Activated T-helper 2 cell treated with anti-CD3 and anti-CD28 coated beads, Interferon-gamma antibody, Interleukin-2, Interleukin-4, amounts not matched to agents 10 μg/mL and 5 μg/mL and 100 μg/mL, durations not matched to agents 14 hours and 24 hours and 36 hours (primary cell): ENCODE results near the gene FXYD6. TPM values are rescaled to one million over a fixed set of nuclear protein-coding genes. Genes with fewer than 3 reads are reported as not detected.
"Not testable (repeated sequence)": the region's sequence is repeated elsewhere in the genome, so short reads cannot be mapped to it uniquely, and the experiment has no call there.

Experiments
- DNase-seq: peaks from one replicate; pipeline ENCODE4 v3.0.0; 2021; ENCODE audit warnings: low spot score
- H3K27ac Mint-ChIP-seq: one replicate; pipeline ENCODE4 v1.8.0; 2021; ENCODE audit warnings: mixed read lengths
- H3K27me3 Mint-ChIP-seq: one replicate; pipeline ENCODE4 v1.8.0; 2021; ENCODE audit warnings: low read depth, mixed read lengths
- H3K36me3 Mint-ChIP-seq: one replicate; pipeline ENCODE4 v1.8.0; 2021; ENCODE audit warnings: low read depth, mixed read lengths
- H3K4me1 Mint-ChIP-seq: one replicate; pipeline ENCODE4 v1.8.0; 2021; ENCODE audit warnings: low read depth, mixed read lengths
- H3K4me3 Mint-ChIP-seq: one replicate; pipeline ENCODE4 v1.8.0; 2021; ENCODE audit warnings: low read depth, mild to moderate bottlenecking, moderate library complexity, mixed read lengths
- H3K9me3 Mint-ChIP-seq: one replicate; pipeline ENCODE4 v1.8.0; 2021; ENCODE audit warnings: mixed read lengths
- intact Hi-C: fragments of 100-400 bp; cut with micrococcal nuclease; formaldehyde crosslinking; loops from one replicate; pipeline ENCODE4 v1.15.1; 2023
- total RNA-seq: library from RNA; stranded (reverse); gene quantifications from 2 replicates; pipeline ENCODE4 v1.2.3, GENCODE V29; 2022

Gene FXYD6
- 0.11 and 0.18 TPM in 2 replicates for total RNA-seq

DNA sequence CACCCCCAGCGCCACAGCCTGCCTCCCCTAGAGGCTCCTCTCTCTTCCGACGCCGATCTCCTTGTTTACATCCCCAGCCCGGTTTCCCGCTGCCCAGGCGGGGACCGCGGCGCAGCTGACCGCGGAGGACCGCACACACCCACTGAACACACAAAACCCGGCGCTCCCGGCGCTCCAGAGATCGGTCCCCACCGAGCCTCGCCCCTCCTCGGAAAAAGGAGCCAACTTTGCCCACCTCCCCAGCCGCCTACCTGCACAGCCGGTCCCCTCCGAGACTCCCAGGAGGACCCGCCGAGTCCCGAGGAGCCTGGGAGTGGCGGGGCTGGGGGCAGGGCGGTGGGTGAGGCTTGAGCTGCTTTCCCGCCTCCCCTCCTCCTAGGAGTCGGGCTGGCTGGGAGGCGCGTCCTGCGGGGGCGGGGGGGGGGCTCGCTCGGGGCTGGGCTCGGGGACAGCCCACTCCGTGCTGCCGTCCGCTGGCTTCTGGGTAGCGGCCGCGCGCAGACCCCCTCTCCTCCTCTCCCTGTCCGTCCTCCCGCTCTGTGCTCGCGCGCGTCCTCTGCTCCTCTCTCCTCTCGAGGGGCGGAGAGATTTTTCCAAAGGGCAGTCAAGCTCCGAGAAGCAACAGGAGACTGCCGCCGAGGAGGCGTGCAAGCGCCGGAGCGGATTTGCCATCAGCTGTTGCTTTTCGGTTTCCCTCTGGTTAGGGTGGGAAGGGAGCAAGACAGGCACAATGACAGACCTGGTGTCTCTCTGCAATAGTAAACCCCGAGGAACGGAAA is at the start of gene FXYD6:
FXYD6 (minus strand) TSS at position 318 of the 779 bp plus-strand sequence. CDS start 33,882 bp downstream, outside the sequence.
- Mint-ChIP-seq H3K4me3 (peak within 1 kb of the TSS; percentile 79), H3K27me3 (peaks cover 73% of the 10 kb centered on the region), H3K9me3 (no peaks in the 10 kb centered on the region), H3K4me1 (peaks cover 13% of the 10 kb centered on the region), H3K27ac (no peak within 1 kb of the TSS), H3K36me3 (no peaks in the 10 kb centered on the region)
- DNase-seq = no peak
- intact Hi-C loops = no loop called here

GRCh38 chr11:117926166-117926565 is 49.7 kb upstream of the FXYD6 start:
- H3K9me3 Mint-ChIP-seq, intact Hi-C loops, H3K36me3 Mint-ChIP-seq, H3K4me3 Mint-ChIP-seq, DNase-seq, H3K27ac Mint-ChIP-seq, H3K27me3 Mint-ChIP-seq: not testable (repeated sequence)
- peaks cover 27% of the 10 kb centered on the region for H3K4me1 Mint-ChIP-seq

DNA sequence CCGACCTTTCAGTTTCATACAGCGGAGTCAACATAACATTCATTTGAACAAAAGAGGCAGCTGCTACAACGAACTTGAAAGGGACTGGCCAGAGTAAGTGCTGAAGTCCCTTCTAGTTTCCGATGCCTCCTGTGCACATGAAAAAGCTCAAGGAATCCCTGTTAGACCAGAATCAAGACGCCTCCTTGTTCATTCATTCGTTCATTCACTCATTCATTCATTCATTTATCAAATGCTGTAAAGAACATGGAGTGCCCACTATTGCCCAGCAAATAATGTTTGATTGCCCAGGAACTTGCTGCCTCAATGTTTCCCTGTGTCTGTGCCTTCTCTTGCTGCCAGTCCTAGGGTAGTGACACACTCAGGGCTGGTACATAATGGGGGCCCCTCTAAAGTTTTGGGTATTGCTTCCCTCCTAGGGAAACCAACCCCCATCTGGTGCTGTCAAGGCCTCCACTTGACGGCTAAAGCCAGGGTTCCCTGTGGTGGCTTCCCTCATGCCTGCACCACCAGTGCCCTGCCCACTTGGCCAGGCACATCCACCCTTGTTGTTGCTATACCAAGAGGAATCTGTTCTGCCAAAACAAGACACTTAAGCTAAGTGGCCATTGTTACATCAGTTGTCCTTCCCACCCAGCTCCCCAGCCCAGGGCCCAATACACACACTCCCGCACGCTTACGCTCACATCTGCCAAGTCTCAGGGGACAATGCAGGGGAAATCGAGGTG is 48.9 kb upstream of the FXYD6 start:
- H3K36me3 Mint-ChIP-seq = no peaks in the 10 kb centered on the region
- DNase-seq = no peak
- no peak overlapping the region for H3K27ac Mint-ChIP-seq
- H3K27me3 Mint-ChIP-seq = no peaks in the 10 kb centered on the region
- no peak overlapping the region for H3K4me3 Mint-ChIP-seq
- no peaks in the 10 kb centered on the region for H3K9me3 Mint-ChIP-seq
- H3K4me1 Mint-ChIP-seq = peaks cover 19% of the 10 kb centered on the region
- intact Hi-C loops = no loop called here

DNA sequence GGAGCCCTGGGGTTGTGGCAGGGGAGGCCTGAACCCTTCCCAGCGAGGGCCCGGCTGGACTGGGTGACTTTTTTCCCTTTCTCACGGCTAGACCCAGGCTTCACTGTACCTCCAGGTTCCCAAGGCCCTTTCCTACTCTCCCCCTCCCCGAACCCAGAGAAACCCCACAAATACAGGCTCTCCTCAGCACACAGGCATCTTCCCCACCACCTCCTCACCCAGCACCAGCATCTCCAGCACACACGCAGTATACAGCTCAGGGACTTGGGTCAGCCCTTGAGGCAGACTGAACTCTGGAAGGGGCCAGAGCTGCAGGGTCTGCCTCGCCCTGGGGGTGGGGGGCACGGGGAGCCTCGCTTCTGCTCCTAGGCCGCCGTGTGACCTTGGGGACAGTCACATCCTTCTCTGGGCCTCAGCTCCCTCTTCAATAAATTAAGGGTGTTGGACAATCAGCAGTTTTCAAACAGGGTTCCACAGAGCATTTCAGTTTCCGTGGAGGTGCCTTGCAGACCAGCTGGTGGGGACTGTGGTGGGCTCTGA is 48.2 kb upstream of the FXYD6 start:
- H3K27me3 Mint-ChIP-seq = no peaks in the 10 kb centered on the region
- no peak overlapping the region for H3K27ac Mint-ChIP-seq
- intact Hi-C loops = no loop called here
- no peak overlapping the region for H3K4me3 Mint-ChIP-seq
- H3K36me3 Mint-ChIP-seq = no peaks in the 10 kb centered on the region
- peaks cover 16% of the 10 kb centered on the region for H3K4me1 Mint-ChIP-seq
- H3K9me3 Mint-ChIP-seq = no peaks in the 10 kb centered on the region
- no peak for DNase-seq

- no peaks in the 10 kb centered on the region for H3K27me3 Mint-ChIP-seq
- H3K36me3 Mint-ChIP-seq = no peaks in the 10 kb centered on the region
- intact Hi-C loops = no loop called here
- no peak for DNase-seq
- no peak overlapping the region for H3K4me3 Mint-ChIP-seq
- no peaks in the 10 kb centered on the region for H3K9me3 Mint-ChIP-seq
- no peak overlapping the region for H3K27ac Mint-ChIP-seq
- H3K4me1 Mint-ChIP-seq = peaks cover 18% of the 10 kb centered on the region
Observed at GRCh38 chr11:117923773-117924172, 47.3 kb upstream of the FXYD6 start.

DNA sequence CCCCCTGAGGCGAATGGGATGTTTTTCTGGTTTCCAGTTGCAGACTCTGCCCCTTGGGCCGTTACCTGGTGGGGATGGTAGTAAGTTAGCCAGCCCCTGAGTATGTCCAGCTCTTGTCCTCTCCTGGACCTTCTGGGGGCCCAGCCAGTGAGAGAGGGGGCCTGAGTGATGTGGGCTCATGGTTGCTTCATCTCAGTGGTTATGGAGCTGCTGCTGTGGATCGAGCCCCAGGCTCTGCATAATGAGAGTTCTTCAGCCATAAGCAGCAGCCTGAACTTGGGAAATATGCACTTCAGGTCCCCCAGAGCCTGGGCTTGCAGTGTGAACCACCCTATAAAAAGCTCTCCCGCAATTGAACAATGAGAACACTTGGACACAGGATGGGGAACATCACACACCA is 46.8 kb upstream of the FXYD6 start:
- H3K4me1 Mint-ChIP-seq = peaks cover 13% of the 10 kb centered on the region

DNA sequence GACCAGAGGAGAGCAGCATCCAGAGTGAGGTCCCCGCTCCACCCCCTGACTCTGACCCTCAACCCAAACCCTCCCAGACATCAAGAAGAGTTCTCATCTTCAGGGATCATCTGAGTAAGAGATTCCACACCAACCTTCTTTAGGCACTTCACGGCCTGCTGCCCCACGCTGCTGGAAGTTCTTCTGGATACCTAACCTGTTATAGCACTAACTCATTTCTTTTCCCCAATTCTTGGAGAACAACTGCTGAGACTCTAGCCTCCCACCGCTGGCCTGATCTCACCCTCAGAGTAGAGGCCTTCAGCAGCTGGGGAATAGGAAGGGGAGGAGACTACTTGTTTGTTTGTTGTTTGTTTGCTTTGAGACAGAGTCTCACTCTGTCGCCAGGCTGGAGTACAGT is 45.4 kb upstream of the FXYD6 start:
- no peaks in the 10 kb centered on the region for H3K9me3 Mint-ChIP-seq
- H3K4me3 Mint-ChIP-seq = no peak overlapping the region
- H3K27ac Mint-ChIP-seq = no peak overlapping the region
- intact Hi-C loops = no loop called here
- peaks cover 10% of the 10 kb centered on the region for H3K4me1 Mint-ChIP-seq
- no peaks in the 10 kb centered on the region for H3K36me3 Mint-ChIP-seq
- DNase-seq = no peak
- H3K27me3 Mint-ChIP-seq = no peaks in the 10 kb centered on the region

More for the DNA sequence above, 46.8 kb upstream of the FXYD6 start:
- Mint-ChIP-seq H3K36me3 (no peaks in the 10 kb centered on the region), H3K4me3 (no peak overlapping the region), H3K27me3 (no peaks in the 10 kb centered on the region), H3K9me3 (no peaks in the 10 kb centered on the region), H3K27ac (no peak overlapping the region)
- intact Hi-C loops = no loop called here
- DNase-seq = no peak

- no peak for DNase-seq
- H3K36me3 Mint-ChIP-seq = no peaks in the 10 kb centered on the region
- intact Hi-C loops = no loop called here
- H3K4me1 Mint-ChIP-seq = peaks cover 10% of the 10 kb centered on the region
- no peak overlapping the region for H3K4me3 Mint-ChIP-seq
- H3K27ac Mint-ChIP-seq = no peak overlapping the region
- H3K27me3 Mint-ChIP-seq = no peaks in the 10 kb centered on the region
- no peaks in the 10 kb centered on the region for H3K9me3 Mint-ChIP-seq
Observed at GRCh38 chr11:117921456-117921855, 45.0 kb upstream of the FXYD6 start.

DNA sequence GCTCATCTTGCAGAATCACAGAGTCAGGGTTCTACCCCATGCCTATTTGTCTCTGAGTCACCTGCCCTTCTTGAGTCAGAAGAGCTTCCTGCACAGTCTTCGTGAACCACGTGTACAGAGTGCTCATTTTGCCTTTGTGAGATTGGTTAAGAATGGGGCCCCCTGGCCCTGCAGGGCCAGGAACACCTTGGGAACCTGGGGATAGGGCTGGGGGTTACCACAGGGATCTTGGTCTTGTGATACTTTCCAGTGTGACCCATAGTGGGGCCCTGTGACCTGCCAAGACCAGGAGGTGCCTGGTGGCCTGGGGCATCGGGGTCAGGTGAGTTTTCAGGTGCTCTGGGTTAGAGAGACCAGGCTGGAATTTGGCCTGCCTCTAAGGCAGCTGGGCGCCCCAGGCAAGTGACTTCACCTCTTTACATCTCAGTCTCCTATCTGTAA is 43.3 kb upstream of the FXYD6 start:
- Mint-ChIP-seq H3K27ac (peak overlapping the region; percentile 34), H3K4me3 (no peak overlapping the region), H3K4me1 (peaks cover 10% of the 10 kb centered on the region), H3K27me3 (no peaks in the 10 kb centered on the region), H3K36me3 (no peaks in the 10 kb centered on the region), H3K9me3 (no peaks in the 10 kb centered on the region)
- intact Hi-C loops = loop anchor here (1.0 kb wide), 1 partner anchor 12 kb away; no protein-coding TSS in a partner anchor
- no peak for DNase-seq

GRCh38 chr11:117919341-117919740 is 42.9 kb upstream of the FXYD6 start:
- no peaks in the 10 kb centered on the region for H3K27me3 Mint-ChIP-seq
- peak overlapping the region; percentile 34 for H3K27ac Mint-ChIP-seq
- intact Hi-C loops = loop anchor here (1.0 kb wide), 1 partner anchor 12 kb away; no protein-coding TSS in a partner anchor
- no peaks in the 10 kb centered on the region for H3K36me3 Mint-ChIP-seq
- DNase-seq = no peak
- H3K9me3 Mint-ChIP-seq = no peaks in the 10 kb centered on the region
- no peak overlapping the region for H3K4me3 Mint-ChIP-seq
- H3K4me1 Mint-ChIP-seq = peaks cover 10% of the 10 kb centered on the region

- no peaks in the 10 kb centered on the region for H3K36me3 Mint-ChIP-seq
Observed at GRCh38 chr11:117918366-117919255, 42.2 kb upstream of the FXYD6 start.

GRCh38 chr11:117917591-117918151 is 41.2 kb upstream of the FXYD6 start:
- H3K4me1 Mint-ChIP-seq = peaks cover 13% of the 10 kb centered on the region
- no peak overlapping the region for H3K27ac Mint-ChIP-seq
- no peaks in the 10 kb centered on the region for H3K9me3 Mint-ChIP-seq
- no peak overlapping the region for H3K4me3 Mint-ChIP-seq
- DNase-seq = no peak
- H3K27me3 Mint-ChIP-seq = no peaks in the 10 kb centered on the region
- H3K36me3 Mint-ChIP-seq = no peaks in the 10 kb centered on the region
- intact Hi-C loops = no loop called here

More at GRCh38 chr11:117918366-117919255, 42.2 kb upstream of the FXYD6 start:
- H3K27me3 Mint-ChIP-seq = no peaks in the 10 kb centered on the region
- H3K27ac Mint-ChIP-seq = no peak overlapping the region
- intact Hi-C loops = loop anchor here (1.0 kb wide), 1 partner anchor 11 kb away; no protein-coding TSS in a partner anchor
- no peak for DNase-seq
- H3K9me3 Mint-ChIP-seq = no peaks in the 10 kb centered on the region
- H3K4me1 Mint-ChIP-seq = peaks cover 10% of the 10 kb centered on the region
- no peak overlapping the region for H3K4me3 Mint-ChIP-seq
